SK-N-MC (cell line): ENCODE data around the gene NARF.

Experiments used
- EZH2 ChIP-seq: fragments of 200-600 bp; sonication (generic); IDR thresholded peaks from one replicate; pipeline ENCODE4 v1.6.1; 2017; ENCODE audit warnings: antibody characterized with exemption
- FOXP2 ChIP-seq: optimal IDR thresholded peaks from 2 replicates; pipeline ENCODE3; 2011; ENCODE audit warnings: mild to moderate bottlenecking, moderate library complexity; ENCODE audit not compliant: insufficient read depth; ENCODE audit errors: extremely low read length, control extremely low read depth
- POLR2AphosphoS5 ChIP-seq: IDR thresholded peaks from 2 replicates; pipeline ENCODE4 v1.6.1; 2012; ENCODE audit warnings: mild to moderate bottlenecking, low read depth, low read length, borderline replicate concordance

DNA sequence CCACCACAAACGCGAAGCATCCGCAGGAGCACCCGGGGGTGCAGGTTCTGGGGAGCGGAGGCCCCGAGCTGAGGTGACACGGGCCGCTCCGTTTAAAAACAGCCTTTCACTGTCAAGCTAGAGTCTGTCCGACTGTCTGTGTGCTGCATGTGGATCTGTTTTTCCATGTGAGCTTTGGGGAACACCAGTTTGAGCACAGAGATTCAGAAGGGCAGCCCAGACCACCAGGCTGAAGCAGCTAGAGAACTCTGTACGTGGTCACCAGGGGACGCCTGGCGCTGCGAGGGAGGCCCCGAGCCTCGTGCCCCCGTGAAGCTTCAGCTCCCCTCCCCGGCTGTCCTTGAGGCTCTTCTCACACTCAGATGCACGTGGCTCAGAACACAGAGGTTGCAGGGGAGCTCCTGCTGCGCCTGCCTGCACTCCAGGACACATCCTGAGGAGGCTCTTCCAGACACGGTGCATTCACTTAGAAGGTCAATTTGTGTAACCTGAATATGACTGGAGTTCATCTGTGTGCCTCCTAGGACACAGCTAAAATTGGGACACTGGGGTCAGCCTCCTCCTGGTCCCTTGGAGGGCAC is 45.3 kb downstream of the NARF start:
- TF ChIP-seq POLR2AphosphoS5: no peak
- TF ChIP-seq EZH2: no peak
- TF ChIP-seq FOXP2: no peak
